Keratinocyte (primary cell): ENCODE results near the gene CACNA1C. TPM values are rescaled to one million over a fixed set of nuclear protein-coding genes. Genes with fewer than 3 reads are reported as not detected.
"Not testable (repeated sequence)": the region's sequence is repeated elsewhere in the genome, so short reads cannot be mapped to it uniquely, and the experiment has no call there.

Experiments
- DNase-seq: peaks from one replicate; pipeline ENCODE4 v3.0.0-alpha.2; 2011; ENCODE audit warnings: low read depth, missing footprints, low spot score
- FAIRE-seq: peaks from 2 replicates; lab custom pipeline; 2011; peaks lifted over from hg19 to GRCh38; lab: Jason Lieb, UNC
- H2AFZ ChIP-seq: 2 replicates; pipeline ENCODE4 v1.6.0; 2012; ENCODE audit warnings: low read length, control low read depth, inconsistent platforms; ENCODE audit not compliant: control insufficient read depth
- H3K27ac ChIP-seq: 2 replicates; pipeline ENCODE4 v1.5.1; 2011; ENCODE audit warnings: low read length; ENCODE audit not compliant: control insufficient read depth, insufficient read depth
- H3K27me3 ChIP-seq: 3 replicates; pipeline ENCODE4 v1.6.0; 2011; ENCODE audit warnings: low read length; ENCODE audit not compliant: control insufficient read depth, insufficient read depth; ENCODE audit errors: extremely low read depth
- H3K36me3 ChIP-seq, 2 experiments: 2 replicates in 1 of 2; 3 replicates in 1 of 2; pipeline ENCODE4 v1.5.1; 2011; ENCODE audit warnings: low read length in 2 of 2, mild to moderate bottlenecking in 1 of 2; ENCODE audit not compliant: control insufficient read depth in 2 of 2, insufficient read depth in 2 of 2; ENCODE audit errors: extremely low read depth in 1 of 2
- H3K4me1 ChIP-seq: 3 replicates; pipeline ENCODE4 v1.5.1; 2011; ENCODE audit warnings: low read length; ENCODE audit not compliant: control insufficient read depth, insufficient read depth; ENCODE audit errors: extremely low read depth
- H3K4me2 ChIP-seq: 3 replicates; pipeline ENCODE4 v1.6.0; 2011; ENCODE audit warnings: low read depth, low read length; ENCODE audit not compliant: control insufficient read depth, insufficient read depth; ENCODE audit errors: extremely low read depth
- H3K4me3 ChIP-seq, 3 experiments: fragments of 200-600 bp in 1 of 3; sonication (generic) in 1 of 3; 2 replicates in 2 of 3; 3 replicates in 1 of 3; pipeline ENCODE4 v1.5.1; 2011 to 2016; ENCODE audit warnings: low read length in 3 of 3, mild to moderate bottlenecking in 3 of 3, control low read depth in 2 of 3, inconsistent platforms in 1 of 3, low read depth in 1 of 3, mixed read lengths in 1 of 3, mixed run types in 1 of 3, moderate library complexity in 1 of 3; ENCODE audit not compliant: control insufficient read depth in 2 of 3, insufficient read depth in 2 of 3; ENCODE audit errors: extremely low read depth in 1 of 3
- H3K79me2 ChIP-seq: 2 replicates; pipeline ENCODE4 v1.6.0; 2012; ENCODE audit warnings: low read length; ENCODE audit not compliant: control insufficient read depth, insufficient read depth
- H3K9ac ChIP-seq: 3 replicates; pipeline ENCODE4 v1.6.0; 2011; ENCODE audit warnings: low read length; ENCODE audit not compliant: control insufficient read depth, insufficient read depth; ENCODE audit errors: extremely low read depth
- H3K9me1 ChIP-seq: 3 replicates; pipeline ENCODE4 v1.6.0; 2011; ENCODE audit warnings: low read length; ENCODE audit not compliant: control insufficient read depth, insufficient read depth; ENCODE audit errors: extremely low read depth
- H3K9me3 ChIP-seq: 2 replicates; pipeline ENCODE4 v1.5.1; 2012; ENCODE audit warnings: low read depth, low read length; ENCODE audit not compliant: control insufficient read depth
- H4K20me1 ChIP-seq: 3 replicates; pipeline ENCODE4 v1.6.0; 2011; ENCODE audit warnings: low read length; ENCODE audit not compliant: control insufficient read depth, insufficient read depth; ENCODE audit errors: extremely low read depth
- EZH2 ChIP-seq: IDR thresholded peaks from one replicate; pipeline ENCODE4 v1.6.1; 2012; ENCODE audit warnings: inconsistent platforms, mild to moderate bottlenecking, low read length, moderate library complexity
- dilution Hi-C: fragments of 300-500 bp; cut with MboI; formaldehyde crosslinking; loops from one replicate; pipeline ENCODE4 v1.7.0; 2020; ENCODE audit warnings: low sequenced_read_pairs; ENCODE audit not compliant: extremely low pct_ligation_motif_present
- polyA plus RNA-seq, 5 experiments: library from polyadenylated mRNA; depleted of rRNA in 3 of 5; stranded (reverse) in 3 of 5; stranded (forward) in 1 of 5; unstranded in 1 of 5; fragments of >200 nt; gene quantifications; 1 replicate in 1 of 5; 2 replicates in 3 of 5; 3 replicates in 1 of 5; pipeline versions ENCODE4 v1.2.1 to v1.2.3, GENCODE V29; 2011 to 2012; ENCODE audit warnings: missing spikeins in 2 of 5, low read depth in 1 of 5, low replicate concordance in 1 of 5
- TF ChIP-seq, protein P1 (sequence below), 3 experiments: IDR thresholded peaks in 1 of 3; conservative IDR thresholded peaks in 1 of 3; optimal IDR thresholded peaks in 1 of 3; 2 replicates in 2 of 3; 3 replicates in 1 of 3; pipeline versions ENCODE3 to v1.5.1; 2011; ENCODE audit warnings: low read length in 3 of 3, mild to moderate bottlenecking in 3 of 3, moderate library complexity in 2 of 3, control low read depth in 1 of 3, inconsistent platforms in 1 of 3; ENCODE audit not compliant: insufficient read depth in 2 of 3; ENCODE audit errors: extremely low read depth in 1 of 3

The CACNA1C gene
- polyA plus RNA-seq, 1 donor (not counting 4 experiments of a cell fraction or from before 2014, with no cell fraction given), result not detected

DNA sequence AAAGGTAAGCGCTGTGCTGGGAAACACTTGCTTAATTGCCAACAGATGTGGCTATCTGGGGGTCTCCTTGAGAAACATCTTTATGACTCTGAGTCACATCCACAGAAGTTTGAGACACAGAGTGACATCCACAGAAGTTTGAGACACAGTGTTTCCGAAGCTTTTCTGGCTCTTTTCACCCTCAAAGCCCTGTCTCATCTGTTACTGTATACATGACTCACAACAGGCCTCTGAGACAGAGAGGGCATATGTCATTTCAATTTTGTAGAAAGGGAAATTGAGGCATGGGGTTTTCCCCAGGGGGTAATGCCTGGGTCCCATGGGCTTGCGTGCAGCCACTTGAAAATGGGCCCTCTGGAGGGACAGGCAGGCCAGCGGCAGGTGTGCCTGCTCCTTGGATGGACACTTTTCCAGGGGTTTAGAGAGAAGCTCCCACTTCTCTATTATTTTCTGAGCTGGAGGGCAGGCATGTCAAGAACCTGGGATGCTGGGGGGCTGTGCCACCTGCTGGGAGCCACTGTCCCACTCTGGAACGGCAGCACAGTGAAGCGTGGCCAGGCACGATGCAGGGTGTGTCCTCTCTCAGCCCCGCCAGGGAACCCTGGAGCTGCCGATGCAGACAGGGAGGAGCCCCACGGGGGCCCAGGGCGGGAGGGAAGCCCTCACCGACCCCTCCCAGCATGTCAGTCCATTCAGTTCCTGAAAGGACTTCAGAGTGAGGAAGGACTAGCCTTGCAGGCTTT is 630.7 kb downstream of the CACNA1C start:
- H4K20me1 ChIP-seq, result no peaks in the 10 kb centered on the region
- H3K4me2 ChIP-seq, result no peak overlapping the region
- H3K36me3 ChIP-seq, result no peaks in the 10 kb centered on the region
- no peak overlapping the region for H2AFZ ChIP-seq
- H3K9ac ChIP-seq, result no peak overlapping the region
- no peak for DNase-seq
- H3K27ac ChIP-seq, result no peak overlapping the region
- no peak for TF ChIP-seq EZH2
- TF ChIP-seq, protein P1, sequence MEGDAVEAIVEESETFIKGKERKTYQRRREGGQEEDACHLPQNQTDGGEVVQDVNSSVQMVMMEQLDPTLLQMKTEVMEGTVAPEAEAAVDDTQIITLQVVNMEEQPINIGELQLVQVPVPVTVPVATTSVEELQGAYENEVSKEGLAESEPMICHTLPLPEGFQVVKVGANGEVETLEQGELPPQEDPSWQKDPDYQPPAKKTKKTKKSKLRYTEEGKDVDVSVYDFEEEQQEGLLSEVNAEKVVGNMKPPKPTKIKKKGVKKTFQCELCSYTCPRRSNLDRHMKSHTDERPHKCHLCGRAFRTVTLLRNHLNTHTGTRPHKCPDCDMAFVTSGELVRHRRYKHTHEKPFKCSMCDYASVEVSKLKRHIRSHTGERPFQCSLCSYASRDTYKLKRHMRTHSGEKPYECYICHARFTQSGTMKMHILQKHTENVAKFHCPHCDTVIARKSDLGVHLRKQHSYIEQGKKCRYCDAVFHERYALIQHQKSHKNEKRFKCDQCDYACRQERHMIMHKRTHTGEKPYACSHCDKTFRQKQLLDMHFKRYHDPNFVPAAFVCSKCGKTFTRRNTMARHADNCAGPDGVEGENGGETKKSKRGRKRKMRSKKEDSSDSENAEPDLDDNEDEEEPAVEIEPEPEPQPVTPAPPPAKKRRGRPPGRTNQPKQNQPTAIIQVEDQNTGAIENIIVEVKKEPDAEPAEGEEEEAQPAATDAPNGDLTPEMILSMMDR (optimal IDR thresholded peaks at IDR 0.05 in 1 of 3, IDR thresholded peaks at IDR 0.05 in 1 of 3, conservative IDR thresholded peaks at IDR 0.05 in 1 of 3; ENCODE audit: extremely low read depth in 1 of 3, insufficient read depth in 2 of 3, low read length in 3 of 3), result no peak
- dilution Hi-C loops, result no loop called here
- no peaks in the 10 kb centered on the region for H3K4me1 ChIP-seq
- H3K9me1 ChIP-seq, result no peaks in the 10 kb centered on the region
- H3K79me2 ChIP-seq, result no peaks in the 10 kb centered on the region
- H3K27me3 ChIP-seq, result no peaks in the 10 kb centered on the region
- no peak overlapping the region for H3K4me3 ChIP-seq
- FAIRE-seq, result no peak
- no peaks in the 10 kb centered on the region for H3K9me3 ChIP-seq

DNA sequence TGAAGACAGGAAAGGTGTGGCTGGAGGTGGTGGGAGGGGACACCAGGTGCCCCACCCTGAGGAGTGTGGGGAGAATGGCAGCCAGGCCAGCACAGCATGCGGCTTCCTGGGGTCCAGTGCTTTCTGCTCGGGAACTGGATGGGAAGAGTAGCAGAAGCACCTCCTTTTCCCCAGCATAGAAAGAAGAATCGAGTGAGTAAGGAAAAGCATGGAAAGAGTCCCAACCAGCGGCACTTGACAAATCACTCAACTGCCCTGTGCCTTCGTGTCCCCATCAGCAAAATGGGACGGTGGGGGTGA is 631.2 kb downstream of the CACNA1C start:
- H4K20me1 ChIP-seq, dilution Hi-C loops, DNase-seq, H3K36me3 ChIP-seq, H3K4me3 ChIP-seq, H3K9me1 ChIP-seq, H3K4me2 ChIP-seq, H3K79me2 ChIP-seq, H3K27ac ChIP-seq, H3K27me3 ChIP-seq, FAIRE-seq, H3K9ac ChIP-seq, H3K9me3 ChIP-seq, H3K4me1 ChIP-seq, H2AFZ ChIP-seq: not testable (repeated sequence)

DNA sequence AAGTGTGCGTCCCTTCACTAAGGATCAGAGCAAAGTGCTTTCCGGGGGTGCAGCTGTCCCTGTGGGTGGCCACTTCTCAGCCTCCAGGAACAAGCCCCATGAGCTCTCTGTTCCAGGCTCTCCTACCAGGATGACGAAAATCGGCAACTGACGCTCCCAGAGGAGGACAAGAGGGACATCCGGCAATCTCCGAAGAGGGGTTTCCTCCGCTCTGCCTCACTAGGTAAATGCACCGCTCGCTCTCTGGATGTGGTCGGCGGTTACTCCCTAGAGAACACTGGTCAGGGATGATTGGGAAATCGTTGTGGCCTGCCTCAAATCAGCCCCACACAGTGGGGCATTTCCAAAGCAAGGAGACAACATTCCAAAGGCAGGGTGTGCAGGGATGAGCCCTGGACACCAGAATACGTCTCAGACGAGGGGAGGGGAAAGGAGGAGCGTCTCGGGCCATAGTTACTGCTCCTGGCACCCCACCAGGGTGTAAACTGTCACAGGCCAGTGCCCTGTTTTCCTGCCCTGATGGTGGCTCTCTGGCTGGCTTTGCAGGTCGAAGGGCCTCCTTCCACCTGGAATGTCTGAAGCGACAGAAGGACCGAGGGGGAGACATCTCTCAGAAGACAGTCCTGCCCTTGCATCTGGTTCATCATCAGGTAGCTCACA is 633.0 kb downstream of the CACNA1C start:
- H3K27ac ChIP-seq, H3K4me3 ChIP-seq, FAIRE-seq, H3K9ac ChIP-seq, H3K9me3 ChIP-seq, DNase-seq, H3K9me1 ChIP-seq, H3K27me3 ChIP-seq, H2AFZ ChIP-seq, H3K36me3 ChIP-seq, dilution Hi-C loops, H3K4me2 ChIP-seq, H3K4me1 ChIP-seq, H4K20me1 ChIP-seq, H3K79me2 ChIP-seq: not testable (repeated sequence)
